ENCODE data around the gene GDE1.

The GDE1 gene

GRCh38 chr16:19486051-19486450 lies 35.8 kb downstream of the GDE1 start:
- DNase-seq (ENCODE audit: low read depth): no peak

- no peak for DNase-seq (ENCODE audit: low read depth)
Observed at GRCh38 chr16:19485611-19486010, 36.3 kb downstream of the GDE1 start.

- no peak for DNase-seq (ENCODE audit: low read depth)
Observed at GRCh38 chr16:19484096-19484495, 37.8 kb downstream of the GDE1 start.

GRCh38 chr16:19482291-19482690 lies 39.6 kb downstream of the GDE1 start:
- DNase-seq (ENCODE audit: low read depth): no peak

GRCh38 chr16:19481769-19482168 lies 40.1 kb downstream of the GDE1 start:
- no peak for DNase-seq (ENCODE audit: low read depth)

- DNase-seq (ENCODE audit: low read depth): no peak
Observed at GRCh38 chr16:19481296-19481695, 40.6 kb downstream of the GDE1 start.

- no peak for DNase-seq (ENCODE audit: low read depth)
Observed at GRCh38 chr16:19479302-19479721, 42.6 kb downstream of the GDE1 start.

- DNase-seq (ENCODE audit: low read depth): no peak
Observed at GRCh38 chr16:19478505-19478904, 43.4 kb downstream of the GDE1 start.

- no peak for DNase-seq (ENCODE audit: low read depth)
Observed at GRCh38 chr16:19474617-19475016, 47.3 kb downstream of the GDE1 start.

GRCh38 chr16:19472482-19472881 lies 49.4 kb downstream of the GDE1 start:
- no peak for DNase-seq (ENCODE audit: low read depth)

GRCh38 chr16:19468300-19468699 lies 53.6 kb downstream of the GDE1 start:
- DNase-seq (ENCODE audit: low read depth): no peak

- DNase-seq (ENCODE audit: low read depth): no peak
Observed at GRCh38 chr16:19463468-19464315, 58.2 kb downstream of the GDE1 start.

GRCh38 chr16:19460397-19460796 lies 61.5 kb downstream of the GDE1 start:
- no peak for DNase-seq (ENCODE audit: low read depth)

GRCh38 chr16:19458722-19459379 lies 63.0 kb downstream of the GDE1 start:
- no peak for DNase-seq (ENCODE audit: low read depth)
